Measurements from ENCODE around the gene TMEM86A. TPM values are rescaled to one million over a fixed set of nuclear protein-coding genes. Genes with fewer than 3 reads are reported as not detected.
A peak's percentile ranks its signal among the peaks of the same experiment; 100 is the strongest.

Gene TMEM86A
- total RNA-seq (2016; rRNA removed; fragmentation: Illumina TruSeq; extraction: Trizol) (0.07 TPM in 1 of 2 replicates, not detected in the other), polyA plus RNA-seq (2011; rRNA removed) (0.03 and 0.04 TPM in 2 replicates), polyA minus RNA-seq (2011; rRNA and poly(A)+ RNA removed; ENCODE audit: low replicate concordance) (0.54 and 1.2 TPM in 2 replicates), Bru-seq, nascent RNA (percentile 23 among the genes with signal in this experiment), BruChase-seq, experiment 1, labeled RNA remaining after a 6-hour chase (percentile 26 among the genes with signal in this experiment), BruChase-seq, experiment 2, labeled RNA remaining after a 2-hour chase (percentile 24 among the genes with signal in this experiment)
- total RNA-seq (2016; cell fraction: cytosol; rRNA removed; fragmentation: Illumina TruSeq; extraction: Trizol; ENCODE audit: low read depth) = not detected in 2 replicates
- 0.28 TPM in 1 of 2 replicates, not detected in the other for total RNA-seq (2016; cell fraction: insoluble cytoplasmic fraction; rRNA removed; fragmentation: Illumina TruSeq; extraction: Trizol)
- not detected in 2 replicates for total RNA-seq (2016; cell fraction: membrane; rRNA removed; fragmentation: Illumina TruSeq; extraction: Trizol)
- 0.16 and 0.47 TPM in 2 replicates for total RNA-seq (2016; cell fraction: nucleus; rRNA removed; fragmentation: Illumina TruSeq; extraction: Trizol)
- 0.03 and 0.06 TPM in 2 replicates for polyA plus RNA-seq (2011; cell fraction: cytosol; rRNA removed)
- 0.10 and 0.32 TPM in 2 replicates for polyA plus RNA-seq (2011; cell fraction: nucleus; rRNA removed)
- polyA plus RNA-seq (2012) = 0.04 TPM in 1 of 2 replicates, not detected in the other
- not detected in 2 replicates for polyA plus RNA-seq (2016; cell fraction: cytosol; fragmentation: Illumina TruSeq; extraction: Trizol; ENCODE audit: low read depth)
- polyA plus RNA-seq (2016; cell fraction: insoluble cytoplasmic fraction; fragmentation: Illumina TruSeq; extraction: Trizol; ENCODE audit: low read depth) = not detected in 2 replicates
- not detected in 2 replicates for polyA plus RNA-seq (2016; cell fraction: membrane; fragmentation: Illumina TruSeq; extraction: Trizol; ENCODE audit: low read depth)
- 0.16 TPM in 1 of 2 replicates, not detected in the other for polyA plus RNA-seq (2016; cell fraction: nucleus; fragmentation: Illumina TruSeq; extraction: Trizol; ENCODE audit: insufficient read depth, low read depth)
- polyA minus RNA-seq (2011; cell fraction: cytosol; rRNA and poly(A)+ RNA removed) = not detected in 2 replicates
- 0.12 and 0.26 TPM in 2 replicates for polyA minus RNA-seq (2011; cell fraction: nucleus; rRNA and poly(A)+ RNA removed)
- long read RNA-seq, experiment 1, partial matches to known transcripts = 0 of 1 reads
- long read RNA-seq, experiment 1, other reads (novel, unspliced or antisense) = 0 of 1 reads
- long read RNA-seq, experiment 2, partial matches to known transcripts = 0 of 2 reads
- long read RNA-seq, experiment 2, other reads (novel, unspliced or antisense) = 1 of 2 reads

DNA sequence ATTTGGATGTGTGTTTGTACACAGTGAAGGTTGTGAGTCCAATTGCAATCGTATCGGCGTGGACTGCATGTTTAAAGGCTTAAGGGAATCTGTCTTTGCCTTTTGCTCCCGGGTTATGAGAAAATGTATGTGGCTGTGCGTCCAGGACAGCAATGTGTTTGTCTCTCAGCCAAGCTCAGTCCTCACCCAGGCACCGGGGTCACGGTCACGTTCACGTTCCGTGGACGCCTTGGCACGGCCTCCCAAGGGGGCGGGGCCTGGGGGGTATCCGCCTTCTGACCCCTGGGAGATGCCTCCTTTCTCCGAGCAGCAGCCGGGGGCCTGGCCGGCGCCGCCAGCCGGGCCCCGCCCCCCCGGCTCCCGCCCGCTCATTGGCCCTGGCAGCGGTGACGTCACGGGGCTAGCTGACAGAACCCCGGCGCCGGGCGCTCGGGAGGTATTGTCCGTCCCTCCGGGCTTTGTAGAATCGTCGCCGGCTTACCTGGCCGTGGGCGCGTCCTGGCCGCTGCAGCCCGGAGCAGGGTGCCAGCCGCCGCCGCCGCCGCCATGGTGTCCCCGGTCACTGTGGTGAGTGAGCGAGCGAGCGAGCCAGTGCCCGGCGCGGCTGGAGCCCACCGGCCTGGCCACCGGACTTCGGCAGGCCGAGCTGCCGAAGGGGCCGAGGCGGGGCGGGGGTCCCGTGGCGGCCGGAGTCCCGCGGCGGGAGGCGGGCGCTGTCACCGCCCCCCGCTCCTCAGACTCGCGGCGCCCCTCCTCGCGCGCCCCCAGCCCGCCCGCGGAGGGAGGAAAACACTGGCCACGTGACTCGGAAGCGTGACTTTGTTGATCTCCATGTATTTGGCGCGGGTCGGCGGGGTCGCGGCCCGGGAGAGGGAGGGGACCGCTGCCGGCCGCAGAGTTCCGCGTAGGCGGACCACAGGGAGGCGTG, at the start of gene TMEM86A:
TSS of gene TMEM86A (plus strand) at position 439 of the 928 bp plus-strand sequence. CDS start at position 547, 108 bp downstream.
- FAIRE-seq = no peak
- intact Hi-C loops (cut with micrococcal nuclease; ENCODE audit: unreplicated experiment) = no loop called here
- TF ChIP-seq E2F5 (CRISPR knock-in tag; conservative IDR thresholded peaks at IDR 0.05) (no peak), ZBTB42 (CRISPR knock-in tag; IDR thresholded peaks at IDR 0.05) (no peak), MYC (CRISPR knock-in tag; IDR thresholded peaks at IDR 0.05; ENCODE audit: borderline replicate concordance) (no peak), ZNF296 (CRISPR knock-in tag; conservative IDR thresholded peaks at IDR 0.05) (no peak), SMC3 (IDR thresholded peaks at IDR 0.05; ENCODE audit: low read length) (no peak), ZNF512 (CRISPR knock-in tag; IDR thresholded peaks at IDR 0.05) (no peak), MTA3 (CRISPR knock-in tag; IDR thresholded peaks at IDR 0.05) (no peak), SOX5 (CRISPR knock-in tag; IDR thresholded peaks at IDR 0.05; ENCODE audit: borderline replicate concordance) (no peak), RAD21 (CRISPR knock-in tag; IDR thresholded peaks at IDR 0.05) (0 out of 2 replicates have a peak, but pooled peaks have one; percentile 8), ZNF501 (CRISPR knock-in tag; IDR thresholded peaks at IDR 0.05) (no peak)
- TF ChIP-seq, protein P1, sequence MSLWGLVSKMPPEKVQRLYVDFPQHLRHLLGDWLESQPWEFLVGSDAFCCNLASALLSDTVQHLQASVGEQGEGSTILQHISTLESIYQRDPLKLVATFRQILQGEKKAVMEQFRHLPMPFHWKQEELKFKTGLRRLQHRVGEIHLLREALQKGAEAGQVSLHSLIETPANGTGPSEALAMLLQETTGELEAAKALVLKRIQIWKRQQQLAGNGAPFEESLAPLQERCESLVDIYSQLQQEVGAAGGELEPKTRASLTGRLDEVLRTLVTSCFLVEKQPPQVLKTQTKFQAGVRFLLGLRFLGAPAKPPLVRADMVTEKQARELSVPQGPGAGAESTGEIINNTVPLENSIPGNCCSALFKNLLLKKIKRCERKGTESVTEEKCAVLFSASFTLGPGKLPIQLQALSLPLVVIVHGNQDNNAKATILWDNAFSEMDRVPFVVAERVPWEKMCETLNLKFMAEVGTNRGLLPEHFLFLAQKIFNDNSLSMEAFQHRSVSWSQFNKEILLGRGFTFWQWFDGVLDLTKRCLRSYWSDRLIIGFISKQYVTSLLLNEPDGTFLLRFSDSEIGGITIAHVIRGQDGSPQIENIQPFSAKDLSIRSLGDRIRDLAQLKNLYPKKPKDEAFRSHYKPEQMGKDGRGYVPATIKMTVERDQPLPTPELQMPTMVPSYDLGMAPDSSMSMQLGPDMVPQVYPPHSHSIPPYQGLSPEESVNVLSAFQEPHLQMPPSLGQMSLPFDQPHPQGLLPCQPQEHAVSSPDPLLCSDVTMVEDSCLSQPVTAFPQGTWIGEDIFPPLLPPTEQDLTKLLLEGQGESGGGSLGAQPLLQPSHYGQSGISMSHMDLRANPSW (CRISPR knock-in tag; IDR thresholded peaks at IDR 0.05; ENCODE audit: borderline replicate concordance) = no peak

More for the DNA sequence above, at the start of gene TMEM86A:
- 6% methylated on average over 5 of the region's 98 CpGs for WGBS (ENCODE audit: low lambda C conversion rate)
- no peaks in the 10 kb centered on the region for H4K20me1 ChIP-seq (ENCODE audit: insufficient read depth, low read length)
- H3K9ac ChIP-seq (ENCODE audit: insufficient read depth, low read depth, low read length) = 0 out of 2 replicates have a peak within 1 kb of the TSS, but pooled peaks have one; percentile 8
- ATAC-seq = peak; percentile 91
- no peaks in the 10 kb centered on the region for H3K79me2 ChIP-seq (ENCODE audit: insufficient read depth, low read length)
- H3K4me1 ChIP-seq (ENCODE audit: insufficient read depth, low read length) = peaks cover 16% of the 10 kb centered on the region
- no peaks in the 10 kb centered on the region for H3K9me3 ChIP-seq (ENCODE audit: low read length)
- H3K27me3 ChIP-seq (ENCODE audit: control insufficient read depth in 1 of 2, insufficient read depth in 2 of 2, low read length in 2 of 2) = peaks cover 2 to 36% of the 10 kb centered on the region in 2 experiments; a peak in 2 of 5 replicates
- no peak within 1 kb of the TSS for H2AFZ ChIP-seq (ENCODE audit: low read length)
- DNase-seq (ENCODE audit: low spot score) = peak; percentile 70
- BruUV-seq (replicated peaks) = no TSS peak
- ChIA-PET POLR2A (interaction anchor here (1.8 kb wide), 1 partner anchor 64 kb away, joined by 5 read pairs; the partner anchor contains the start of gene SPTY2D1), CTCF (ENCODE audit: low intra/inter-chr PET ratio, low total read pairs) (no interaction called here)
- in situ Hi-C loops (cut with HindIII; ENCODE audit: extremely low pct_ligation_motif_present, low pct_unique_long_range_greater_than_20kb) = no loop called here
- H3K4me3 ChIP-seq (replicated peaks in 1 of 3; ENCODE audit: insufficient read depth in 1 of 3, low read depth in 2 of 3, low read length in 3 of 3) = peak within 1 kb of the TSS; percentile 50 to 72 (median 65); a peak in 5 of 6 replicates
- H3K27ac ChIP-seq (ENCODE audit: extremely low read length, insufficient read depth, low read length) = no peak within 1 kb of the TSS
- H3K36me3 ChIP-seq (replicated peaks in 1 of 2; ENCODE audit: control insufficient read depth in 1 of 2, insufficient read depth in 2 of 2, low read length in 2 of 2) = no peaks in the 10 kb centered on the region
- peak within 1 kb of the TSS; percentile 76 for H3K4me2 ChIP-seq (ENCODE audit: low read depth, low read length)
